ENCODE data around the gene FBXL17. TPM values are rescaled to one million over a fixed set of nuclear protein-coding genes. Genes with fewer than 3 reads are reported as not detected.

The FBXL17 gene
- total RNA-seq, 2 experiments from 2014 or later = 9.6 to 9.8 TPM

GRCh38 chr5:108101821-108102220 lies 280.1 kb downstream of the FBXL17 start:
- DNase-seq = no peak
- no peak overlapping the region for H3K27ac Mint-ChIP-seq
- POLR2A ChIA-PET = no interaction called here
- no peaks in the 10 kb centered on the region for H3K4me1 Mint-ChIP-seq
- no peak overlapping the region for H3K4me3 Mint-ChIP-seq
- no peaks in the 10 kb centered on the region for H3K27me3 Mint-ChIP-seq
- CTCF ChIA-PET = interaction anchor here (0.6 kb wide), 1 partner anchor 220 kb away, joined by 5 read pairs; no protein-coding TSS in a partner anchor
- H3K36me3 Mint-ChIP-seq (ENCODE audit: low read depth) = no peaks in the 10 kb centered on the region
- no peaks in the 10 kb centered on the region for H3K9me3 Mint-ChIP-seq

- ChIA-PET POLR2A (no interaction called here), CTCF (no interaction called here)
- no peaks in the 10 kb centered on the region for H3K27me3 Mint-ChIP-seq
- H3K4me3 Mint-ChIP-seq = no peak overlapping the region
- no peak for DNase-seq
- no peaks in the 10 kb centered on the region for H3K9me3 Mint-ChIP-seq
- H3K27ac Mint-ChIP-seq = no peak overlapping the region
- no peaks in the 10 kb centered on the region for H3K36me3 Mint-ChIP-seq (ENCODE audit: low read depth)
- no peaks in the 10 kb centered on the region for H3K4me1 Mint-ChIP-seq
These were observed 280.8 kb downstream of the FBXL17 start for GRCh38 chr5:108101130-108101529.

- Mint-ChIP-seq H3K27me3 (no peaks in the 10 kb centered on the region), H3K36me3 (ENCODE audit: low read depth) (no peaks in the 10 kb centered on the region), H3K4me3 (no peak overlapping the region), H3K4me1 (no peaks in the 10 kb centered on the region), H3K27ac (no peak overlapping the region), H3K9me3 (no peaks in the 10 kb centered on the region)
- DNase-seq = no peak
- ChIA-PET POLR2A (no interaction called here), CTCF (no interaction called here)
These were observed 287.1 kb downstream of the FBXL17 start for GRCh38 chr5:108094800-108095199.

GRCh38 chr5:108093186-108093585 lies 288.7 kb downstream of the FBXL17 start:
- CTCF ChIA-PET = no interaction called here
- DNase-seq = no peak

GRCh38 chr5:108090946-108091345 lies 291.0 kb downstream of the FBXL17 start:
- no peaks in the 10 kb centered on the region for H3K27me3 Mint-ChIP-seq
- POLR2A ChIA-PET = no interaction called here

More at GRCh38 chr5:108093186-108093585, 288.7 kb downstream of the FBXL17 start:
- H3K36me3 Mint-ChIP-seq (ENCODE audit: low read depth) = no peaks in the 10 kb centered on the region
- H3K4me1 Mint-ChIP-seq = no peaks in the 10 kb centered on the region
- POLR2A ChIA-PET = no interaction called here
- H3K4me3 Mint-ChIP-seq = no peak overlapping the region
- no peaks in the 10 kb centered on the region for H3K27me3 Mint-ChIP-seq
- no peak overlapping the region for H3K27ac Mint-ChIP-seq
- no peaks in the 10 kb centered on the region for H3K9me3 Mint-ChIP-seq

GRCh38 chr5:108084105-108084504 lies 297.8 kb downstream of the FBXL17 start:
- Mint-ChIP-seq H3K36me3 (ENCODE audit: low read depth) (peaks cover 4% of the 10 kb centered on the region), H3K27ac (no peak overlapping the region), H3K27me3 (no peaks in the 10 kb centered on the region), H3K4me1 (no peaks in the 10 kb centered on the region), H3K9me3 (no peaks in the 10 kb centered on the region), H3K4me3 (no peak overlapping the region)
- DNase-seq = no peak
- ChIA-PET CTCF (no interaction called here), POLR2A (no interaction called here)

More at GRCh38 chr5:108090946-108091345, 291.0 kb downstream of the FBXL17 start:
- CTCF ChIA-PET = no interaction called here
- H3K36me3 Mint-ChIP-seq (ENCODE audit: low read depth) = peaks cover 1% of the 10 kb centered on the region
- H3K9me3 Mint-ChIP-seq = no peaks in the 10 kb centered on the region
- no peaks in the 10 kb centered on the region for H3K4me1 Mint-ChIP-seq
- DNase-seq = no peak
- H3K27ac Mint-ChIP-seq = no peak overlapping the region
- H3K4me3 Mint-ChIP-seq = no peak overlapping the region

GRCh38 chr5:108083232-108083631 lies 298.7 kb downstream of the FBXL17 start:
- no peak overlapping the region for H3K27ac Mint-ChIP-seq
- DNase-seq = no peak

GRCh38 chr5:108081707-108082106 lies 300.2 kb downstream of the FBXL17 start:
- ChIA-PET CTCF (no interaction called here), POLR2A (no interaction called here)
- H3K4me3 Mint-ChIP-seq = no peak overlapping the region
- H3K27me3 Mint-ChIP-seq = no peaks in the 10 kb centered on the region
- no peaks in the 10 kb centered on the region for H3K4me1 Mint-ChIP-seq
- no peak overlapping the region for H3K27ac Mint-ChIP-seq
- no peak for DNase-seq
- H3K9me3 Mint-ChIP-seq = peaks cover under 1% of the 10 kb centered on the region
- H3K36me3 Mint-ChIP-seq (ENCODE audit: low read depth) = peaks cover 4% of the 10 kb centered on the region

More at GRCh38 chr5:108083232-108083631, 298.7 kb downstream of the FBXL17 start:
- peaks cover 4% of the 10 kb centered on the region for H3K36me3 Mint-ChIP-seq (ENCODE audit: low read depth)
- no peaks in the 10 kb centered on the region for H3K9me3 Mint-ChIP-seq
- CTCF ChIA-PET = interaction anchor here (0.6 kb wide), 1 partner anchor 32 kb away, joined by 3 read pairs; no protein-coding TSS in a partner anchor
- H3K4me1 Mint-ChIP-seq = no peaks in the 10 kb centered on the region
- H3K27me3 Mint-ChIP-seq = no peaks in the 10 kb centered on the region
- no peak overlapping the region for H3K4me3 Mint-ChIP-seq
- POLR2A ChIA-PET = no interaction called here

GRCh38 chr5:108079753-108080152 lies 302.1 kb downstream of the FBXL17 start:
- peaks cover 5% of the 10 kb centered on the region for H3K9me3 Mint-ChIP-seq
- DNase-seq = no peak
- no peaks in the 10 kb centered on the region for H3K4me1 Mint-ChIP-seq
- peaks cover 1% of the 10 kb centered on the region for H3K36me3 Mint-ChIP-seq (ENCODE audit: low read depth)
- no peaks in the 10 kb centered on the region for H3K27me3 Mint-ChIP-seq
- ChIA-PET POLR2A (no interaction called here), CTCF (no interaction called here)
- H3K4me3 Mint-ChIP-seq = no peak overlapping the region
- no peak overlapping the region for H3K27ac Mint-ChIP-seq

GRCh38 chr5:108078882-108079281 lies 303.0 kb downstream of the FBXL17 start:
- peaks cover 1% of the 10 kb centered on the region for H3K36me3 Mint-ChIP-seq (ENCODE audit: low read depth)
- H3K4me3 Mint-ChIP-seq = no peak overlapping the region
- POLR2A ChIA-PET = no interaction called here
- DNase-seq = no peak
- no peaks in the 10 kb centered on the region for H3K4me1 Mint-ChIP-seq
- no peak overlapping the region for H3K27ac Mint-ChIP-seq
- CTCF ChIA-PET = no interaction called here
- no peaks in the 10 kb centered on the region for H3K27me3 Mint-ChIP-seq
- peaks cover 10% of the 10 kb centered on the region for H3K9me3 Mint-ChIP-seq

- Mint-ChIP-seq H3K4me3 (no peak overlapping the region), H3K27ac (no peak overlapping the region), H3K4me1 (no peaks in the 10 kb centered on the region), H3K36me3 (ENCODE audit: low read depth) (peaks cover 1% of the 10 kb centered on the region), H3K27me3 (no peaks in the 10 kb centered on the region), H3K9me3 (peaks cover 13% of the 10 kb centered on the region)
- ChIA-PET POLR2A (no interaction called here), CTCF (interaction anchor here (0.5 kb wide), 1 partner anchor 496 kb away, joined by 5 read pairs; no protein-coding TSS in a partner anchor)
- no peak for DNase-seq
These were observed 303.6 kb downstream of the FBXL17 start for GRCh38 chr5:108078345-108078744.

- ChIA-PET POLR2A (no interaction called here), CTCF (no interaction called here)
- H3K9me3 Mint-ChIP-seq = peaks cover 17% of the 10 kb centered on the region
- H3K4me1 Mint-ChIP-seq = peaks cover 1% of the 10 kb centered on the region
- no peak overlapping the region for H3K4me3 Mint-ChIP-seq
- H3K36me3 Mint-ChIP-seq (ENCODE audit: low read depth) = no peaks in the 10 kb centered on the region
- no peaks in the 10 kb centered on the region for H3K27me3 Mint-ChIP-seq
- no peak for DNase-seq
- no peak overlapping the region for H3K27ac Mint-ChIP-seq
These were observed 307.3 kb downstream of the FBXL17 start for GRCh38 chr5:108074626-108075025.

GRCh38 chr5:108064302-108064701 lies 317.6 kb downstream of the FBXL17 start:
- CTCF ChIA-PET = no interaction called here
- H3K27me3 Mint-ChIP-seq = no peaks in the 10 kb centered on the region
- POLR2A ChIA-PET = no interaction called here

GRCh38 chr5:108061941-108062340 lies 320.0 kb downstream of the FBXL17 start:
- ChIA-PET POLR2A (no interaction called here), CTCF (no interaction called here)
- no peaks in the 10 kb centered on the region for H3K9me3 Mint-ChIP-seq
- H3K27me3 Mint-ChIP-seq = no peaks in the 10 kb centered on the region
- H3K36me3 Mint-ChIP-seq (ENCODE audit: low read depth) = no peaks in the 10 kb centered on the region
- DNase-seq = no peak
- no peak overlapping the region for H3K27ac Mint-ChIP-seq
- no peak overlapping the region for H3K4me3 Mint-ChIP-seq
- no peaks in the 10 kb centered on the region for H3K4me1 Mint-ChIP-seq

More at GRCh38 chr5:108064302-108064701, 317.6 kb downstream of the FBXL17 start:
- H3K4me1 Mint-ChIP-seq = peaks cover 1% of the 10 kb centered on the region
- no peak for DNase-seq
- no peaks in the 10 kb centered on the region for H3K36me3 Mint-ChIP-seq (ENCODE audit: low read depth)
- no peak overlapping the region for H3K4me3 Mint-ChIP-seq
- no peaks in the 10 kb centered on the region for H3K9me3 Mint-ChIP-seq
- no peak overlapping the region for H3K27ac Mint-ChIP-seq

Data from activated CD4-positive, alpha-beta T cell treated with anti-CD3 and anti-CD28 coated beads, Interleukin-2, amount 10 ng/mL, durations not matched to agents 7 days and 5 days (primary cell).